ENCODE results near the gene RNF223.

GRCh38 chr1:1114431-1114830 lies 40.3 kb upstream of the RNF223 start:
- TF ChIP-seq CTCF (conservative IDR thresholded peaks at IDR 0.05; ENCODE audit: low read depth, low read length) (no peak), EZH2phosphoT487 (IDR thresholded peaks at IDR 0.05; ENCODE audit: borderline replicate concordance, low read length) (no peak)
